B cell (primary cell): ENCODE data around the gene ADO.
"Not testable (repeated sequence)": the region's sequence is repeated elsewhere in the genome, so short reads cannot be mapped to it uniquely, and the experiment has no call there.

Experiments used
- CTCF ChIP-seq: fragments of 200-600 bp; IDR thresholded peaks from one replicate; pipeline ENCODE4 v1.8.0; 2022; ENCODE audit warnings: antibody characterized with exemption, mild to moderate bottlenecking
- EZH2 ChIP-seq: IDR thresholded peaks from 2 replicates; pipeline ENCODE4 v1.6.1; 2012; ENCODE audit warnings: borderline replicate concordance, low read depth, mild to moderate bottlenecking, moderate library complexity, low read length; ENCODE audit not compliant: insufficient read depth, poor library complexity, severe bottlenecking

GRCh38 chr10:62784537-62784936, 20.0 kb upstream of the ADO start:
- TF ChIP-seq CTCF, EZH2: not testable (repeated sequence)
